Fibroblast of the aortic adventitia (primary cell): ENCODE data around the gene DLL1. TPM values are rescaled to one million over a fixed set of nuclear protein-coding genes. Genes with fewer than 3 reads are reported as not detected.

Source experiments
- DNase-seq: peaks from one replicate; pipeline ENCODE4 v3.0.0-alpha.2; 2010; ENCODE audit warnings: low read depth
- H3K4me3 ChIP-seq: 2 replicates; pipeline ENCODE4 v1.5.1; 2011; ENCODE audit warnings: low read depth, mild to moderate bottlenecking, control low read depth, low read length, moderate library complexity
- CTCF ChIP-seq: IDR thresholded peaks from 2 replicates; pipeline ENCODE4 v1.5.1; 2011; ENCODE audit warnings: mild to moderate bottlenecking, low read length, control low read depth, inconsistent platforms; ENCODE audit not compliant: insufficient read depth
- total RNA-seq: library from RNA; depleted of rRNA; stranded (reverse); fragments of >200 nt; gene quantifications from 2 replicates; pipeline ENCODE4 v1.2.3, GENCODE V29; 2012; ENCODE audit warnings: low replicate concordance

The DLL1 gene
- total RNA-seq, 1 donor, result 0.09 TPM

GRCh38 chr6:170260686-170261085, 30.2 kb downstream of the DLL1 start:
- DNase-seq, result no peak
- no peak for TF ChIP-seq CTCF
- H3K4me3 ChIP-seq, result no peak overlapping the region

GRCh38 chr6:170259278-170259677, 31.6 kb downstream of the DLL1 start:
- H3K4me3 ChIP-seq, result no peak overlapping the region
- no peak for TF ChIP-seq CTCF
- DNase-seq, result no peak

- no peak overlapping the region for H3K4me3 ChIP-seq
- DNase-seq, result no peak
- no peak for TF ChIP-seq CTCF
These were observed 32.5 kb downstream of the DLL1 start for GRCh38 chr6:170258407-170258806.

GRCh38 chr6:170257376-170257775, 33.5 kb downstream of the DLL1 start:
- H3K4me3 ChIP-seq, result no peak overlapping the region
- no peak for TF ChIP-seq CTCF
- no peak for DNase-seq

- no peak overlapping the region for H3K4me3 ChIP-seq
- no peak for TF ChIP-seq CTCF
- no peak for DNase-seq
These were observed 34.2 kb downstream of the DLL1 start for GRCh38 chr6:170256641-170257040.

GRCh38 chr6:170255426-170256125, 35.3 kb downstream of the DLL1 start:
- H3K4me3 ChIP-seq, result no peak overlapping the region
- DNase-seq, result no peak

More at GRCh38 chr6:170255426-170256125, 35.3 kb downstream of the DLL1 start:
- TF ChIP-seq CTCF, result no peak
